ENCODE results near the gene PLCL2.

Gene PLCL2

DNA sequence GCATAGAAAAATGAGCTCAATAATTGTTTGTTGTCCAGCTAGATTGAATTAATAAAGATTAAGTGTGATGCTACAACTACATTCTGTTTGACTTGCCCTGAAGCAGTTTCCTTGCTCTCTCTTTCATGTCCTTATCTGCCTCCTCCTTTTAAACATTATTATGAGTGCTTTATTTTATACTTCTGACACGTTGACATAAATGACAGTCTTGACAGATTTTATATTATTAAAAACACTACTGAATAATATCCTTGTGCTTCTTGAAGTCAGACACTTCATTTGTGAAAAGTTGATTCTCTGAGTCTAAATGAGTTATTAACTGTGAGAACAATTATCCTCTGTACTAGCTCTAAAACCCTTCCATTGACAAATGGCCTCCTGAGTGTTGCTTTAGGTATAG lies 58.2 kb downstream of the PLCL2 start:
- H3K79me2 ChIP-seq (ENCODE audit: insufficient read depth, low read length): peaks cover 12% of the 10 kb centered on the region; the same call in 1 of the 2 replicates
- ATAC-seq (ENCODE audit: insufficient read depth, low read depth): no peak
- no peaks in the 10 kb centered on the region for H3K9me3 ChIP-seq (ENCODE audit: insufficient read depth, low read length, severe bottlenecking)
- no peaks in the 10 kb centered on the region for H3K36me3 ChIP-seq (ENCODE audit: insufficient read depth, low read length)
- TF ChIP-seq, protein P1, sequence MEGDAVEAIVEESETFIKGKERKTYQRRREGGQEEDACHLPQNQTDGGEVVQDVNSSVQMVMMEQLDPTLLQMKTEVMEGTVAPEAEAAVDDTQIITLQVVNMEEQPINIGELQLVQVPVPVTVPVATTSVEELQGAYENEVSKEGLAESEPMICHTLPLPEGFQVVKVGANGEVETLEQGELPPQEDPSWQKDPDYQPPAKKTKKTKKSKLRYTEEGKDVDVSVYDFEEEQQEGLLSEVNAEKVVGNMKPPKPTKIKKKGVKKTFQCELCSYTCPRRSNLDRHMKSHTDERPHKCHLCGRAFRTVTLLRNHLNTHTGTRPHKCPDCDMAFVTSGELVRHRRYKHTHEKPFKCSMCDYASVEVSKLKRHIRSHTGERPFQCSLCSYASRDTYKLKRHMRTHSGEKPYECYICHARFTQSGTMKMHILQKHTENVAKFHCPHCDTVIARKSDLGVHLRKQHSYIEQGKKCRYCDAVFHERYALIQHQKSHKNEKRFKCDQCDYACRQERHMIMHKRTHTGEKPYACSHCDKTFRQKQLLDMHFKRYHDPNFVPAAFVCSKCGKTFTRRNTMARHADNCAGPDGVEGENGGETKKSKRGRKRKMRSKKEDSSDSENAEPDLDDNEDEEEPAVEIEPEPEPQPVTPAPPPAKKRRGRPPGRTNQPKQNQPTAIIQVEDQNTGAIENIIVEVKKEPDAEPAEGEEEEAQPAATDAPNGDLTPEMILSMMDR (IDR thresholded peaks at IDR 0.05; ENCODE audit: borderline replicate concordance, extremely low read depth, low read length, poor library complexity, severe bottlenecking): no peak
- no peak for TF ChIP-seq EZH2 (IDR thresholded peaks at IDR 0.05; ENCODE audit: borderline replicate concordance, low read depth, low read length, severe bottlenecking)
- H3K4me3 ChIP-seq (ENCODE audit: low read depth in 1 of 2, low read length in 2 of 2): no peak overlapping the region
- no peak overlapping the region for H3K9ac ChIP-seq (ENCODE audit: low read depth, low read length)
- no peak for DNase-seq
- no peaks in the 10 kb centered on the region for H3K27me3 ChIP-seq (ENCODE audit: insufficient read depth, low read length, poor library complexity)
- H3K4me2 ChIP-seq (ENCODE audit: insufficient read depth, low read length): no peak overlapping the region
- peaks cover 13% of the 10 kb centered on the region; the same call in 1 of the 2 replicates for H4K20me1 ChIP-seq (ENCODE audit: insufficient read depth, low read length)
- H3K27ac ChIP-seq (ENCODE audit: low read length): no peak overlapping the region
- no peaks in the 10 kb centered on the region for H3K4me1 ChIP-seq (ENCODE audit: insufficient read depth, low read length)
- no peak overlapping the region for H2AFZ ChIP-seq (ENCODE audit: low read depth, low read length)

DNA sequence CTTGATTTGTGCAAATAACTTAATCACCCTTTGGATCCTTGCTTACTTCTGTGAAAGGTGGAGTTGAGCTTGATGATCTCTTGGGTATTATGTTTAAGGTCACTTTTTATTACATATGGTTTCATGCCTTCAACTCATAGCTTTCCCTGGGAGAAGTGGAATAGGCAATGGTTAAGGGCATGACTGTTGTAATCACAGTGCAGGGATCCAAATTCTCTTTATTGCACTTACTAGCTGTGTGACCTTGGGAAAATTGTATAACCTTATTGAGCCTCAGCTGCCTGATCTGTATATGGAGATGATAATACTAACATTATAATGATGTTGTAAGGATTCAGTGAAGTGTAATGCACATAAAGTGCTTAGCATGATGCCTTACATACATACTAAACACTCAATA lies 59.1 kb downstream of the PLCL2 start:
- Histone ChIP-seq H3K4me1 (ENCODE audit: insufficient read depth, low read length) (no peaks in the 10 kb centered on the region), H3K4me2 (ENCODE audit: insufficient read depth, low read length) (no peak overlapping the region), H3K27ac (ENCODE audit: low read length) (no peak overlapping the region), H3K27me3 (ENCODE audit: insufficient read depth, low read length, poor library complexity) (no peaks in the 10 kb centered on the region), H2AFZ (ENCODE audit: low read depth, low read length) (no peak overlapping the region), H3K79me2 (ENCODE audit: insufficient read depth, low read length) (peaks cover 9% of the 10 kb centered on the region; the same call in 1 of the 2 replicates), H3K9me3 (ENCODE audit: insufficient read depth, low read length, severe bottlenecking) (no peaks in the 10 kb centered on the region), H3K36me3 (ENCODE audit: insufficient read depth, low read length) (no peaks in the 10 kb centered on the region), H4K20me1 (ENCODE audit: insufficient read depth, low read length) (peaks cover 13% of the 10 kb centered on the region; the same call in 1 of the 2 replicates), H3K4me3 (ENCODE audit: low read depth in 1 of 2, low read length in 2 of 2) (no peak overlapping the region), H3K9ac (ENCODE audit: low read depth, low read length) (no peak overlapping the region)
- ATAC-seq (ENCODE audit: insufficient read depth, low read depth) (no peak), DNase-seq (no peak)
- TF ChIP-seq, protein P1 (IDR thresholded peaks at IDR 0.05; ENCODE audit: borderline replicate concordance, extremely low read depth, low read length, poor library complexity, severe bottlenecking): no peak
- no peak for TF ChIP-seq EZH2 (IDR thresholded peaks at IDR 0.05; ENCODE audit: borderline replicate concordance, low read depth, low read length, severe bottlenecking)

DNA sequence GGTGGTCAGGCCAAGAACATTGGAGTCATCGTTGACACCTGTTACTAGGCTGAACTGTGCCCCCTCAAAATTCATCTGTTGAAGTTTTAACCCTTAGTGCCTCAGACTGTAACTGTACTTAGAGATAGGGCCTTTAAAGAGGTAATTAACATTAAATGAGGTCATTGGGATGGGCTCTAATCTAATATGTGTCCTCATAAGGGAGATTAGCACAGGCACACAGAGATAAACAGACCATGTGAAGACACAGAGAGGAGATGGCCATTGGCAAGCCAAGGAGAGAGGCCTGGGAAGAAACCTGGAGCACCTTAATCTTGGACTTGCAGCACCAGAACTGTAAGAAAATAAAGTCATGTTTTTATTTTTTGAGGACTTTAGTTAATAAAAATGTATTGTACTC lies 59.6 kb downstream of the PLCL2 start:
- no peak overlapping the region for H3K4me2 ChIP-seq (ENCODE audit: insufficient read depth, low read length)

More for the DNA sequence above, 59.6 kb downstream of the PLCL2 start:
- Histone ChIP-seq H2AFZ (ENCODE audit: low read depth, low read length) (no peak overlapping the region), H3K36me3 (ENCODE audit: insufficient read depth, low read length) (no peaks in the 10 kb centered on the region), H3K9ac (ENCODE audit: low read depth, low read length) (no peak overlapping the region), H3K4me3 (ENCODE audit: low read depth in 1 of 2, low read length in 2 of 2) (no peak overlapping the region), H3K4me1 (ENCODE audit: insufficient read depth, low read length) (no peaks in the 10 kb centered on the region), H4K20me1 (ENCODE audit: insufficient read depth, low read length) (peaks cover 13% of the 10 kb centered on the region; the same call in 1 of the 2 replicates), H3K27ac (ENCODE audit: low read length) (no peak overlapping the region), H3K9me3 (ENCODE audit: insufficient read depth, low read length, severe bottlenecking) (no peaks in the 10 kb centered on the region), H3K79me2 (ENCODE audit: insufficient read depth, low read length) (peaks cover 9% of the 10 kb centered on the region; the same call in 1 of the 2 replicates), H3K27me3 (ENCODE audit: insufficient read depth, low read length, poor library complexity) (no peaks in the 10 kb centered on the region)
- TF ChIP-seq, protein P1 (IDR thresholded peaks at IDR 0.05; ENCODE audit: borderline replicate concordance, extremely low read depth, low read length, poor library complexity, severe bottlenecking): no peak
- no peak for TF ChIP-seq EZH2 (IDR thresholded peaks at IDR 0.05; ENCODE audit: borderline replicate concordance, low read depth, low read length, severe bottlenecking)
- no peak for DNase-seq
- no peak for ATAC-seq (ENCODE audit: insufficient read depth, low read depth)

All from DND-41 (cell line).